GM19372 (cell line): ENCODE measurements around the gene GIGYF2.
"Not testable (repeated sequence)": the region's sequence is repeated elsewhere in the genome, so short reads cannot be mapped to it uniquely, and the experiment has no call there.

Experiments used
- ATAC-seq: cut with Tn5 transposase; IDR thresholded peaks from one replicate; pipeline ENCODE4 v1.9.1; 2021; ENCODE audit warnings: mild to moderate bottlenecking, low read depth, moderate library complexity; ENCODE audit not compliant: unreplicated experiment

Gene GIGYF2

GRCh38 chr2:232890536-232890895 is 193.4 kb downstream of the GIGYF2 start:
- ATAC-seq: no peak

GRCh38 chr2:232890896-232891601 is 193.9 kb downstream of the GIGYF2 start:
- no peak for ATAC-seq

GRCh38 chr2:232891621-232892071 is 194.5 kb downstream of the GIGYF2 start:
- ATAC-seq: no peak

- no peak for ATAC-seq
These were observed 195.1 kb downstream of the GIGYF2 start for GRCh38 chr2:232892221-232892620.

GRCh38 chr2:232892843-232893242 is 195.7 kb downstream of the GIGYF2 start:
- no peak for ATAC-seq

GRCh38 chr2:232893834-232894233 is 196.7 kb downstream of the GIGYF2 start:
- ATAC-seq: no peak

- ATAC-seq: no peak
These were observed 197.1 kb downstream of the GIGYF2 start for GRCh38 chr2:232894251-232894650.

GRCh38 chr2:232894746-232895145 is 197.6 kb downstream of the GIGYF2 start:
- ATAC-seq: no peak

GRCh38 chr2:232896111-232896510 is 199.0 kb downstream of the GIGYF2 start:
- no peak for ATAC-seq

GRCh38 chr2:232896720-232897597 is 199.8 kb downstream of the GIGYF2 start:
- no peak for ATAC-seq

GRCh38 chr2:232897598-232898408 is 200.7 kb downstream of the GIGYF2 start:
- ATAC-seq: no peak

GRCh38 chr2:232898592-232899543 is 201.7 kb downstream of the GIGYF2 start:
- ATAC-seq: no peak

- no peak for ATAC-seq
These were observed 203.9 kb downstream of the GIGYF2 start for GRCh38 chr2:232900811-232901735.

GRCh38 chr2:232901736-232902578 is 204.8 kb downstream of the GIGYF2 start:
- no peak for ATAC-seq

- ATAC-seq: no peak
These were observed 206.9 kb downstream of the GIGYF2 start for GRCh38 chr2:232903989-232904388.

GRCh38 chr2:232906867-232907717 is 210.0 kb downstream of the GIGYF2 start:
- not testable (repeated sequence) for ATAC-seq

- ATAC-seq: not testable (repeated sequence)
These were observed 210.6 kb downstream of the GIGYF2 start for GRCh38 chr2:232907718-232908085.
